SK-N-SH treated with all-trans-retinoic acid at 6 μM for 48 hours (cell line): ENCODE results near the gene ZNF783.

Experiments used
- ATAC-seq: fragments of 200-7000 bp; cut with Tn5 transposase; 3 replicates; pipeline ENCODE4 v1.9.1; 2020; ENCODE audit warnings: mild to moderate bottlenecking, moderate library complexity
- ARNTL ChIP-seq: fragments of 450-650 bp; formaldehyde crosslinking; IDR thresholded peaks from 2 replicates; pipeline ENCODE4 v1.5.0; 2020; ENCODE audit warnings: low read depth, mild to moderate bottlenecking, moderate library complexity, borderline replicate concordance
- BACH2 ChIP-seq: fragments of 250-450 bp; sonication (Bioruptor Pico); IDR thresholded peaks from 2 replicates; pipeline ENCODE4 v1.9.0; 2021; ENCODE audit warnings: mild to moderate bottlenecking, borderline replicate concordance
- CSDC2 ChIP-seq: fragments of 250-450 bp; sonication (Bioruptor Pico); IDR thresholded peaks from 2 replicates; pipeline ENCODE4 v1.5.0; 2020; ENCODE audit warnings: mild to moderate bottlenecking, moderate library complexity
- ESRRG ChIP-seq: fragments of 250-450 bp; sonication (Bioruptor Pico); IDR thresholded peaks from 2 replicates; pipeline ENCODE4 v1.6.1; 2021; ENCODE audit warnings: mild to moderate bottlenecking
- GLIS3 ChIP-seq: fragments of 250-450 bp; sonication (Bioruptor Pico); IDR thresholded peaks from 2 replicates; pipeline ENCODE4 v1.5.0; 2020; ENCODE audit warnings: mild to moderate bottlenecking, moderate library complexity
- ISL1 ChIP-seq: fragments of 250-450 bp; sonication (Bioruptor Pico); IDR thresholded peaks from 2 replicates; pipeline ENCODE4 v2.1.2; 2022; ENCODE audit warnings: mild to moderate bottlenecking, moderate library complexity
- OSR1 ChIP-seq: fragments of 250-450 bp; sonication (Bioruptor Pico); IDR thresholded peaks from 2 replicates; pipeline ENCODE4 v1.8.0; 2022; ENCODE audit warnings: moderate library complexity, mild to moderate bottlenecking, inconsistent platforms
- PPARA ChIP-seq: fragments of 250-450 bp; sonication (Bioruptor Pico); IDR thresholded peaks from 2 replicates; pipeline ENCODE4 v1.5.0; 2020; ENCODE audit warnings: mild to moderate bottlenecking, borderline replicate concordance
- RARB ChIP-seq: fragments of 250-450 bp; sonication (Bioruptor Pico); IDR thresholded peaks from 2 replicates; pipeline ENCODE4 v1.8.0; 2021; ENCODE audit warnings: mild to moderate bottlenecking, moderate library complexity
- SNAI2 ChIP-seq: fragments of 250-450 bp; sonication (Bioruptor Pico); IDR thresholded peaks from 2 replicates; pipeline ENCODE4 v1.5.0; 2020; ENCODE audit warnings: mild to moderate bottlenecking, moderate library complexity
- TOX ChIP-seq: fragments of 250-450 bp; sonication (Bioruptor Pico); IDR thresholded peaks from 2 replicates; pipeline ENCODE4 v1.8.0; 2021; ENCODE audit warnings: mild to moderate bottlenecking, moderate library complexity, borderline replicate concordance
- ZC3H10 ChIP-seq: fragments of 250-450 bp; sonication (Bioruptor Pico); IDR thresholded peaks from 2 replicates; pipeline ENCODE4 v1.5.1; 2021; ENCODE audit warnings: mild to moderate bottlenecking, moderate library complexity
- ZFP3 ChIP-seq: fragments of 250-450 bp; sonication (Bioruptor Pico); IDR thresholded peaks from 2 replicates; pipeline ENCODE4 v1.5.0; 2020; ENCODE audit warnings: mild to moderate bottlenecking, moderate library complexity
- ZNF565 ChIP-seq: fragments of 450-650 bp; formaldehyde crosslinking; conservative IDR thresholded peaks from 2 replicates; pipeline ENCODE4 v1.5.0; 2020; ENCODE audit warnings: low read depth, mild to moderate bottlenecking, moderate library complexity
- ZNF70 ChIP-seq: fragments of 450-650 bp; formaldehyde crosslinking; IDR thresholded peaks from 2 replicates; pipeline ENCODE4 v1.5.0; 2020; ENCODE audit warnings: mild to moderate bottlenecking, moderate library complexity
- ZNF8 ChIP-seq: fragments of 450-650 bp; formaldehyde crosslinking; IDR thresholded peaks from 2 replicates; pipeline ENCODE4 v1.5.0; 2020; ENCODE audit warnings: mild to moderate bottlenecking, moderate library complexity
- TF ChIP-seq, protein P1 (sequence below): fragments of 250-450 bp; sonication (Bioruptor Pico); IDR thresholded peaks from 2 replicates; pipeline ENCODE4 v1.5.1; 2021; ENCODE audit warnings: mild to moderate bottlenecking, moderate library complexity
- TF ChIP-seq, protein P2 (sequence below): fragments of 250-450 bp; sonication (Bioruptor Pico); IDR thresholded peaks from 2 replicates; pipeline ENCODE4 v1.8.0; 2021; ENCODE audit warnings: low read depth, mild to moderate bottlenecking, moderate library complexity, borderline replicate concordance
- TF ChIP-seq, protein P3 (sequence below): fragments of 250-450 bp; sonication (Bioruptor Pico); IDR thresholded peaks from 2 replicates; pipeline ENCODE4 v1.8.0; 2020; ENCODE audit warnings: mild to moderate bottlenecking, moderate library complexity, borderline replicate concordance
- TF ChIP-seq, protein P4 (sequence below): fragments of 250-450 bp; sonication (Bioruptor Pico); IDR thresholded peaks from 2 replicates; pipeline ENCODE4 v1.5.1; 2020; ENCODE audit warnings: low read depth, mild to moderate bottlenecking, moderate library complexity

ZNF783 gene

DNA sequence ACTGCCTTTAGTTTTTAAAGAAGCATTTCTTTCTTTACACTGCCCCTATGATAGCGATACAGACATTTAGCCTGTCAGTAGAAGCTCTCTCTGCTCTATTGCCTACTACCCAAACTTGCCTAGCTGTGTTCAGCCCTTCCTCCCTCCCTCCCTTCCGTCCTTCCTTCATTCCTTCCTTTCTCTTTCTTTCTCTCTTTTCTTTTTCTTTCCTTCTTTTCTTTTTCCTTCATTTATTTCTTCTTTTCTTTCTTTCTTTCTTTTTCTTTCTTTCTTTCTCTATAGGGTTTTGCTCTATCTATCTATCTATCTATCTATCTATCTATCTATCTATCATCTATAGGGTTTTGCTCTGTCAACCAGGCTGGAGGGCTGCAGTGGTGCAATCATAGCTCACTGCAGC lies 29.6 kb upstream of the ZNF783 start:
- no peak for ATAC-seq
- TF ChIP-seq BACH2 (CRISPR knock-in tag) (no peak), PPARA (CRISPR knock-in tag) (no peak)

DNA sequence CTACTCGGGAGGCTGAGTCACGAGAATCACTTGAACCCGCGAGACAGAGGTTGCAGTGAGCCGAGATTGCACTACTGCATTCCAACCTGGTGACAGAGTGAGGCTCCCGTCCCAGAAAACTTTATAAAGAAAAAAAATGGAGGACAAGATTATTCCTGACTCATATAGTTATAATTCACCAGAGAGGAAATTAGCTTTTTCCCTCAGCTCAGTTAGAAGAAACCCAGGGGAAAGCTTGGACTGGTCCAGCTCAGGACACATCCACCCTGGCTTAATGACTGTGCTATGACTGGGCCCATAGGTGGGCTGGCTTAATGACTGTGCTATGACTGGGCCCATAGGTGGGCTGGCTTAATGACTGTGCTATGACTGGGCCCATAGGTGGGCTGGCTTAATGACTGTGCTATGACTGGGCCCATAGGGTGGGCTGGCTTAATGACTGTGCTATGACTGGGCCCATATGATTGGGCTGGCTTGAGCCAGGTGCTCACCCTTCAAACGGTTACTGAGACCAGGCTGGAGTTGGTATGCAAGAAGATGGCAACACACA lies 28.3 kb upstream of the ZNF783 start:
- peak; percentile 73 for ATAC-seq

DNA sequence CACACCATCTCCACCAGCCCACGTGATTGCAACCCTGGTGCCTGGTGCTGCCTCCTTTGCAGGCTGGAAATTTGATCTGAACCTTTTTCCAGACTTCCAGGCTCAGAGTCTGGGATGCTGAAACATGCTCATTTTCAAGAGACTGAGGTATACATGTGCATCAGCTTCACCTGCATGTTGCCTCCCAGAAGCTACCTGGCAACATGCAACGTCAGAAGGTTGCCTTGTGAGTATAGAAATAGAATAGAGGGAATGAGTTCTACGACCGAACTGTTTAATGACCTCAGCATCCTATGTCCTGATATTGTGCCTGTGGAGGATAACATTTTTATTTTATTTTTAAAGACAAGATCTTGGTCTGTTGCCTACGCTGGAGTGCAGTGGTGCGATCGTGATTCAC lies 24.5 kb upstream of the ZNF783 start:
- TF ChIP-seq CSDC2 (CRISPR knock-in tag) (no peak), TOX (CRISPR knock-in tag) (no peak), SNAI2 (no peak)
- TF ChIP-seq, protein P1, sequence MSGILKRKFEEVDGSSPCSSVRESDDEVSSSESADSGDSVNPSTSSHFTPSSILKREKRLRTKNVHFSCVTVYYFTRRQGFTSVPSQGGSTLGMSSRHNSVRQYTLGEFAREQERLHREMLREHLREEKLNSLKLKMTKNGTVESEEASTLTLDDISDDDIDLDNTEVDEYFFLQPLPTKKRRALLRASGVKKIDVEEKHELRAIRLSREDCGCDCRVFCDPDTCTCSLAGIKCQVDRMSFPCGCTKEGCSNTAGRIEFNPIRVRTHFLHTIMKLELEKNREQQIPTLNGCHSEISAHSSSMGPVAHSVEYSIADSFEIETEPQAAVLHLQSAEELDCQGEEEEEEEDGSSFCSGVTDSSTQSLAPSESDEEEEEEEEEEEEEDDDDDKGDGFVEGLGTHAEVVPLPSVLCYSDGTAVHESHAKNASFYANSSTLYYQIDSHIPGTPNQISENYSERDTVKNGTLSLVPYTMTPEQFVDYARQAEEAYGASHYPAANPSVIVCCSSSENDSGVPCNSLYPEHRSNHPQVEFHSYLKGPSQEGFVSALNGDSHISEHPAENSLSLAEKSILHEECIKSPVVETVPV (CRISPR knock-in tag) = no peak
- no peak for ATAC-seq

DNA sequence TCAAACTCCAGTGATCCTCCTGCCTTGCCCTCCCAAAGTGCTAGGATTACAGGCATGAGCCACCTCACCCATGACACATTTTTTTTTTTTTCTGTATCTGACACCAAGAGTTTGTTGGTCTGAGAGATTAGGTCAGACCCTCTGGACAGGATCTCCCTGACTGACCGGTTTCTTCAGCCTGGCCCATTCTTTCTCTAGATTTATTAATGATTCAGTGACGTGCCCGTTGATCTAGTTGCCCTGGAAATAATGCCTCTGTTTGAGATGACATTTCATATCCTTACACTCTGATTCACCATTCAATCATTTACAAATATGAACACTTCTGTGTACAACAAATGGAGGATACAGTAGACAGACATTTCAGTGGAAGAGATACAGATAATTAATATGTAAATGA lies 23.9 kb upstream of the ZNF783 start:
- no peak for ATAC-seq
- no peak for TF ChIP-seq ZNF565 (CRISPR knock-in tag)

DNA sequence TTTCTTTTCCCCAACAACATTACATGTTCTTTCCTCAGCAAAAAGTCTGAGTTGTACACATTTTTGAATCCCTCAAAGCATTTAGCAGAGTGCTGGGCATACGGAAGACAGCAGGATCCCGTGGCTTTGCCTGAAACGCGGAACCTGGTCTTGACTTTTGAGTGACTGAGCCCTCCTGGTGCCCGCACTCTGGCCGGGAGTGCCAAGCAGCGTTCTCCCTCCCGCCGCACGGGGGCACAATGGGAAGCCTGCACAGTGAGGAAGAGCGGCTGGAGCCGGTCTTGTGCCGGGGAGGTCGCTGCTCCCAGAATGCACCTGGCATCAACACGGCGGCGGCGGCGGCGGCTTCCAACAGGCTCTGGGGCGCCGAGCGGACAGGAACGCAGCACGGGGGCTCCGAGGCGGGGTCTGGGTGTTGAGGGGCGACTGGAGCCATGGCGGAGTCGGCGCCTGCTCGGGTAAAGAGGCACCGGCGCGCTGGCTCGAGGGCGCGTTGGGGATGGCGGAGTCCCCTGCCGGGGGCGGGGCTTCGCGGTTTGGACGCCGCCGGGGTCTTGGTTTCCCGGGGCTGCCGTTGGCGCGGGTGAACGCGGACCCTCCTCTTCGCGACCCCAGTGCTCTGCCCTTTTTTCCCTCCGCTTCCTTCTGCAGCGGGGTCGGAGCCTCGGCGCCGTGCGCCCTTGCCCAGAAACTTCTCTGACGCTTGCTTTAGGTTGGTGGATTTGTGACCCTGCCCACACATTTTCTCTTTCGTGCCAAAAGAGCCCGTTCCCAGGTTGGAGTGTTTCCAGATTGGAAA lies 22.5 kb upstream of the ZNF783 start, which contains the start of gene ZNF212:
Gene ZNF212 (plus strand): TSS at position 307 of the 799 bp plus-strand sequence. CDS start 128 bp downstream, at position 435.
- TF ChIP-seq, protein P2, sequence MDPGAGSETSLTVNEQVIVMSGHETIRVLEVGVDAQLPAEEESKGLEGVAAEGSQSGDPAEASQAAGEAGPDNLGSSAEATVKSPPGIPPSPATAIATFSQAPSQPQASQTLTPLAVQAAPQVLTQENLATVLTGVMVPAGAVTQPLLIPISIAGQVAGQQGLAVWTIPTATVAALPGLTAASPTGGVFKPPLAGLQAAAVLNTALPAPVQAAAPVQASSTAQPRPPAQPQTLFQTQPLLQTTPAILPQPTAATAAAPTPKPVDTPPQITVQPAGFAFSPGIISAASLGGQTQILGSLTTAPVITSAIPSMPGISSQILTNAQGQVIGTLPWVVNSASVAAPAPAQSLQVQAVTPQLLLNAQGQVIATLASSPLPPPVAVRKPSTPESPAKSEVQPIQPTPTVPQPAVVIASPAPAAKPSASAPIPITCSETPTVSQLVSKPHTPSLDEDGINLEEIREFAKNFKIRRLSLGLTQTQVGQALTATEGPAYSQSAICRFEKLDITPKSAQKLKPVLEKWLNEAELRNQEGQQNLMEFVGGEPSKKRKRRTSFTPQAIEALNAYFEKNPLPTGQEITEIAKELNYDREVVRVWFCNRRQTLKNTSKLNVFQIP = 0 out of 2 replicates have a peak, but pooled peaks have one; percentile 65
- TF ChIP-seq, protein P3, sequence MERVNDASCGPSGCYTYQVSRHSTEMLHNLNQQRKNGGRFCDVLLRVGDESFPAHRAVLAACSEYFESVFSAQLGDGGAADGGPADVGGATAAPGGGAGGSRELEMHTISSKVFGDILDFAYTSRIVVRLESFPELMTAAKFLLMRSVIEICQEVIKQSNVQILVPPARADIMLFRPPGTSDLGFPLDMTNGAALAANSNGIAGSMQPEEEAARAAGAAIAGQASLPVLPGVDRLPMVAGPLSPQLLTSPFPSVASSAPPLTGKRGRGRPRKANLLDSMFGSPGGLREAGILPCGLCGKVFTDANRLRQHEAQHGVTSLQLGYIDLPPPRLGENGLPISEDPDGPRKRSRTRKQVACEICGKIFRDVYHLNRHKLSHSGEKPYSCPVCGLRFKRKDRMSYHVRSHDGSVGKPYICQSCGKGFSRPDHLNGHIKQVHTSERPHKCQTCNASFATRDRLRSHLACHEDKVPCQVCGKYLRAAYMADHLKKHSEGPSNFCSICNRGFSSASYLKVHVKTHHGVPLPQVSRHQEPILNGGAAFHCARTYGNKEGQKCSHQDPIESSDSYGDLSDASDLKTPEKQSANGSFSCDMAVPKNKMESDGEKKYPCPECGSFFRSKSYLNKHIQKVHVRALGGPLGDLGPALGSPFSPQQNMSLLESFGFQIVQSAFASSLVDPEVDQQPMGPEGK = no peak
- TF ChIP-seq ZFP3 (CRISPR knock-in tag) (0 out of 2 replicates have a peak, but pooled peaks have one; percentile 51), CSDC2 (CRISPR knock-in tag) (no peak)
- TF ChIP-seq, all 23 proteins: peak for 2
- peak; percentile 100 for ATAC-seq

DNA sequence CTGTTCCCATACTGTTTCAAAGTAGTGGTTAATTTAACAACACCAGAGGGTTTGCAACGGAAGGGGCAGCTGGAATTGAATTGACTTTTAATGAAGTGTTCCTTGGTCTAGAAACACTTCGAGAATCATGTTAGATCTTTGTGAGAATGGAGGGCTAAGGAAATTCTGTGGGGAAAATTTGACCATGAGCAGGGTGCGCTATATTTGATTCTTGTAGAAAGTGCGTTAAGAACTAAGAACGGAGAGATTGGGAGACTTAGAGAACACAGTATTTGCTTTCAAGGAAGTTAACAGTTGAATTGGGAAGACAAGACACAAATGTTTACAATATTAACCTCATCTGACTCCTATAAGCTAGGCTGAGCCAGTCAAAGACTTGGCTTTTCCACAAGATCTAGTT lies 21.4 kb upstream of the ZNF783 start:
- no peak for ATAC-seq
- TF ChIP-seq ZNF8 (CRISPR knock-in tag) (no peak), ARNTL (no peak), ESRRG (CRISPR knock-in tag) (no peak), CSDC2 (CRISPR knock-in tag) (no peak), SNAI2 (no peak), ZNF565 (CRISPR knock-in tag) (no peak), ZC3H10 (no peak), PPARA (CRISPR knock-in tag) (no peak), OSR1 (CRISPR knock-in tag) (no peak), GLIS3 (CRISPR knock-in tag) (no peak), RARB (no peak), ISL1 (CRISPR knock-in tag) (no peak), ZNF70 (no peak), BACH2 (CRISPR knock-in tag) (no peak)
- TF ChIP-seq, protein P3 = no peak
- TF ChIP-seq, protein P2 = no peak
- TF ChIP-seq, protein P1 (CRISPR knock-in tag) = no peak
- TF ChIP-seq, protein P4, sequence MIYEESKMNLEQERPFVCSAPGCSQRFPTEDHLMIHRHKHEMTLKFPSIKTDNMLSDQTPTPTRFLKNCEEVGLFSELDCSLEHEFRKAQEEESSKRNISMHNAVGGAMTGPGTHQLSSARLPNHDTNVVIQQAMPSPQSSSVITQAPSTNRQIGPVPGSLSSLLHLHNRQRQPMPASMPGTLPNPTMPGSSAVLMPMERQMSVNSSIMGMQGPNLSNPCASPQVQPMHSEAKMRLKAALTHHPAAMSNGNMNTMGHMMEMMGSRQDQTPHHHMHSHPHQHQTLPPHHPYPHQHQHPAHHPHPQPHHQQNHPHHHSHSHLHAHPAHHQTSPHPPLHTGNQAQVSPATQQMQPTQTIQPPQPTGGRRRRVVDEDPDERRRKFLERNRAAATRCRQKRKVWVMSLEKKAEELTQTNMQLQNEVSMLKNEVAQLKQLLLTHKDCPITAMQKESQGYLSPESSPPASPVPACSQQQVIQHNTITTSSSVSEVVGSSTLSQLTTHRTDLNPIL (CRISPR knock-in tag) = no peak
